NCI-H446 (cell line): ENCODE results near the gene SLC12A3.

ENCODE experiments used
- DNase-seq, 2 experiments: peaks; one replicate each; lab custom pipeline; 2025; lab: John Stamatoyannopoulos, UW

Gene SLC12A3

DNA sequence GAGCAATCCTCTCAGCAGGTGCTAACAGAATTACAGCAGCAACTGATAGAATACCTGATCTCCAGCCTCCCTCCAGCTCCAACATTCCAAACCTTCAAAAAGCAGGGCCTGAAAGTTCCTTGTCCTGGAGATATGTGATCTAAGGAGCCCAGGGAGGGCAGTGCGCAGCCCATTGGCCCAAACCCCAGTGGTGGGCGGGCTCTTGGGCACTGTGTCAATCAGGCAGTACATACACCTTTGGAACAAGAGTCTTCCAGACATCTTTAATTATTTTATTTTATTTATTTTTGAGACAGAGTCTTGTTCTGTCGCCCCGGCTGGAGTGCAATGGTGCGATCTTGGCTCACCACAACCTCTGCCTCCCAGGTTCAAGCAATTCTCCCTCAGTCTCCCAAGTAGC, 24.2 kb downstream of the SLC12A3 start:
- DNase-seq = no peak

DNA sequence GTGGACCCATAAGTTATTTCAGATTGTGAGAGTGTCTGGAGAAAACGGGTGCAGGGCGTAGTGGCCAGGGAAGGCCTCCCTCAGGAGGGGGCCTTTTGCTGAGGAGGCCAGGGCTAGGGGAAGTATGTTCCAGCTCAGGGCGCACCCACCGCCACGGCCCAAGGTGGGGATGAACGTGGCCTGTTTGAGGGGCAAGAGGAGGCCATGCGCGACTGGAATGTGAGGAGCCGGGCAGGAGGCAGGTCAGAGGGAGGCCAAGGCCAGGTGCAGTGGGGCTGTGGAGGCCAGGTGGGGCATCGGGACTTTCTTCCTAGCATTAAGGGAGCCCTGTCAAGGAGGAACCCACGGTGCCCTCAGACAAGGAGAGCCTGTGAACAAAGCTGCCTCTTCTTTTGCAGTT, 26.7 kb downstream of the SLC12A3 start:
- DNase-seq = no peak

DNA sequence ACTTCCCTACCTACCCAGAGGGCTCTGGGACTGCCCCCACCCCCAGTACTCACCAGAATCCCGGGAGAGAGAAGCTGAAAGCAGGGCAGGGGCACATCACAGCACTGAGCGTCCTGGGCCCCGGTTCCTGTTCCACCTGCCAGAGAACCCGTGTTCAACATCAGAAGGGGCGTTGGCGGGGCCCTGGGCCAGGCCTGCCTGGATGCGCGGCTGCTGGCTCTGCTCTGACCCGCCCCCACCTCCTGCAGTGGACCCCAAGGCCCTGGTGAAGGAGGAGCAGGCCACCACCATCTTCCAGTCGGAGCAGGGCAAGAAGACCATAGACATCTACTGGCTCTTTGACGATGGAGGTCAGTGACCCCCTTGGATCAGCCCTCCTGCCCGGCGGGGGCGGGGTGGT, 27.7 kb downstream of the SLC12A3 start:
- no peak for DNase-seq

DNA sequence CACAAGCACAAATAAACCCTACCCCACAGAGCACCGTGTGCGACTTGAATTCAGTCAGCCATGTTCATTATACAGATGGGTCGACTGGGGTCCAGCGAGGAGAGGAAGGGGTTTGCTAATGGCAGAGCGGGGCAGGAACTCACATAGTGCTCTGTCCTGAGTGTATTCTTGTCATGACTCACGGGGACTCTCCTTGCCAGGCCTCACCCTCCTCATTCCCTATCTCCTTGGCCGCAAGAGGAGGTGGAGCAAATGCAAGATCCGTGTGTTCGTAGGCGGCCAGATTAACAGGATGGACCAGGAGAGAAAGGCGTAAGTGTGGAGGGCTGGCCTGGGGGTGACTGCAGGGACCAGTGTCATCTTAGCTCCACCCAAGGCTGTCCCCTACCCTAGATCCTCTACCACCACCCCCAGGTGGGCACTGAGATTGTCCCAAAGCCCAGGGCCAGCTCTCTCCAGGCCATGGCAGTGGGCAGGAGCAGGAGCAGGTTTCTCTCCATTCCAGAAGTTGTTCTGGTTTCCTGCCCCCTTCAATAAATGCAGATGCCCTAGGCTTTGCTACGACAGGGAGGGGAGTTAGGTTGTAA, 29.4 kb downstream of the SLC12A3 start:
- DNase-seq = no peak

DNA sequence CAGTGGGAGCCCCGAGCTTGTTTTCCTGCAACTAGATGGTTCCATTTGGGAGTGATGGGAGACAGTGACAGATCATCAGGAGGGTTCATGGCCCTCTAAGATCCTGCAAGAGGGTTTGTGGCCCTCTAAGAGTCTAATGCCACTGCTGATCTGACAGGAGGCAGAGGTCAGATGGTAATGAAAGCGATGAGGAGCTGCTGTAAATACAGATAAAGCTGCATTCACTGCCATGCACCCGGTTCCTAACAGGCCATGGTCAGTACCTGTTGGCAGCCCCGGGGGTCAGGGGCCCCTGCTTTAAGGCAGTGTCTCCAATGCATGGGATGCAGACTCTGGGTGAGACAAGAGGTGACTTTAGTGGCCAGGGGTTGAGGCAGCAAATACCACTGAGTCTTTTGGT, 30.8 kb downstream of the SLC12A3 start:
- no peak for DNase-seq

DNA sequence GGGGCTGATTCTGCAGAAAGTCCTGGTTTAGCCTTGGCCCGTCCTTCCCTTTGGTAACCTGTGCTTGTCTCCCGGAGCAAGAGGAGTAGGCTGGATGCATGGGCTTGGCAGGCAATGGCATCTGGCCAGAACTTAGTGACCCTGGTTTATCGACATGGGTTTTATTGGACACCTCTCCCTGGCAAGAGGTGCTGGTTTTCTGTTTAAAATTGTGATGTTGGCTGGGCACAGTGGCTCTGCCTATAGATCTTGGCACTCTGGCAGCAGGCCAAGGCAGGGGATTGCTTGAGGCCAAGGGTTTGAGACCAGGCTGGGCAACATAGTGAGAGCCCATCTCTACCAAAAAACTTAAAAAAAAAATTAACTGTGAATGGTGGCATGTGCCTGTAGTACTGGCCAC, 31.2 kb downstream of the SLC12A3 start:
- no peak for DNase-seq

DNA sequence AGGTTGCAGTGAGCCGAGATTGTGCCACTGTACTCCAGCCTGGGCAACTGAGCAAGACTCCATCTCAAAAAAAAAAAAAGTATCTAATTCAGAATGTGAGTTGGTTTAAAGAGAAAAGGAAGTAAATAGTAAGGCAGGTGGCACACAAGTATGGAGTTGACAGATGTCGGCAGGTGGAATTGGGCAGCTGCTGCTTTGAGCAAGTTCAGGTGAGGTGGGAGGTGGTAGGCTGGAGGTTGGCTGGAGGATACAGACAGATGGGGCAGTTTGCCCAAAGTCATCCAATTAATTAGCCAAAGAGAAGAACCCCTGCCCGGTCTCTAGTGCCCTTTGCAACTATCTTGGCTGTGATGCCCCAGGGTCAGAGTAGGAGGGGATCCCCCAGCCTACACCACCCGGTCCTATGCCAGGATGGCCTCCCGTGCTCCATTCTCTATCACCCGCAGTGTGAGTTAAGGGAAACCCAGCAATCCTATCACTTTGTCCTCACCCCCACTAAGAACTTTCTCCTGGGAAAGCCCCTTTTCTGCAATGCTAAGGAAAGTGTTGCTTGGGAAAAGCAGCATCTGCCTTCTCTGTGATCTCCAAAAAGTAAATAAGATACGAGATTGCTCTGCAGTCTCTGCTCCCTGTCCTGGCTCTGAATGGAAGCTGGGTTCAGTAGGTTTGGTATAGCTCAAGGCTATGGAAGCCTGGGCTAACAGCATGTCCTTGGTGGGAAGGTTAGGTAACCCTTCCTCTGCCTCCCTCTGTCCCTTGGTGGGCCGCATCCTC, 32.2 kb downstream of the SLC12A3 start:
- DNase-seq = no peak

DNA sequence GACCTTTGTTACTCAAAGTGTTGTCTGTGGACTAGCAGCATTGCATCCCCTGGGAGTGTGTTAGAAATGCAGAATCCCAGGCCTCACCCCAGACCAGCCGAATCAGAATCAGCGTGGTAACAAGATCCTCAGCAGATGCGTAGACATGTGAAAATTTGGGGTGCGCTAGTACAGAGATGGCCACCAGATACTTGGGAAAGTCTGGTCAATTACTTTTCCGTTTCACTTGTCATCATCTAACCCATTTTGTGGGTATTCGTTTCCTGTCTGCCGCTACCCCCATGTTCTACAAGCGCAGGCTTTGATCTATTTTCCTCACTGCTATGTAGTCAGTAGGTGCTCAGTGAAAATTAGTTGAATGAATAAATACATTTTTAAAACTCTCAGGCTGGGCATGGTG, 33.8 kb downstream of the SLC12A3 start:
- DNase-seq = no peak

DNA sequence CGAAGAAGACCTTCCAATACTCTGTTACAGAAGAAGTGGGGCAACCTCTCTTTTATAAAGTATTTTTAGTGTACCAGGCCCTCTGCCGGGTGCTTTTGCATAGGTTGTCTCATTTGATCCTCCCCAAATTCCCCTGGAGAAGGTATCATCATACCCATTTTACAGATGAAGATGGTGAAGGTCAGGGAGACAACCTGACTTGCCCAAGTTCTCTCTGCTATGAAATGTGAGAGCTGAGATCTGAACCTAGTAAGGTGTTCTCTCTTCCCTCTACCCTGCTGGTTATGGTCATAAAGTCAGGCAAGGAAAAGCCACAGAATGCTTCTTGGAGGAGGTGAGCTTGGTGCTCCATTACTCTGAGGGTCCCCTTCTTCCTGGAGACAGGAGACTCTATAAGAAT, 38.9 kb downstream of the SLC12A3 start:
- DNase-seq = no peak

DNA sequence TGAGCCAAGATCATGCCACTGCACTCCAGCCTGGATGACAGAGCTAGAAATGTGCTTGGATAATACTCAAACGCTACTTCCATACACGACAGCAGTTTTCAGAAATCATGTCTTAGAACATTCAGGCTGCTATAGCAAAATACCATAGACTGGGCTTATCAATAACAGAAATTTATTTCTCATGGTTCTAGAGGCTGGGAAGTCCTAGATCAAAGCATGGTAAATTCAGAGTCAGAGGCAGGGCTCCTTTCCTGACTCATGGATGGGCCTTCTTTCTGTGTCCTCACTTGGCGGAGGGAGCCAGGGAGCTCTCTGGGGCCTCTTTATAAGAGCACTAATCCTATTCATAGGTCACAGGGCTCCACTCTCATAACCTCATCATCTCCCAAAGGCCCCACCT, 42.4 kb downstream of the SLC12A3 start:
- DNase-seq = no peak

DNA sequence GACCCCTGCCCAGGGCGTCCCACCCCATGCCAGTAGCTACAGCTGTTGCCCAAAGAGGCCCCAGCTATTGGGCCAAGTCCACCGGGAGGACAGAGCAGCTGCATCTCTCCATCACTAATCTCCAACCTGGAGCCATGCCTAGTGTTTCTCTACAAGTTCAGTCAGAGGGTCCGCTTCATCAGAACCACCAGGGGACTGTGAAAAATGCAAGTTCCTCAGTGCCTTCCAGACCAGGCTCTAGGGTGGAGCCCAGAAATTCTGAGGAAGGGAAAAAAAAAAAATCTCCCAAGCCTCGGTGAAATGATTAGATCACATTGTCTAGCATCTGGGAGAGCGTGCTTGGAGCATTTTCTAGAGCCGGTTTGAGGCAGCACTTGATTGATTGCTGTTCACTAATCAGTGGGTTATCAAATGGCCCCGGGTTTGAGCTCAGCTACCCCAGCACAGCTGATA, 44.5 kb downstream of the SLC12A3 start:
- DNase-seq = no peak

DNA sequence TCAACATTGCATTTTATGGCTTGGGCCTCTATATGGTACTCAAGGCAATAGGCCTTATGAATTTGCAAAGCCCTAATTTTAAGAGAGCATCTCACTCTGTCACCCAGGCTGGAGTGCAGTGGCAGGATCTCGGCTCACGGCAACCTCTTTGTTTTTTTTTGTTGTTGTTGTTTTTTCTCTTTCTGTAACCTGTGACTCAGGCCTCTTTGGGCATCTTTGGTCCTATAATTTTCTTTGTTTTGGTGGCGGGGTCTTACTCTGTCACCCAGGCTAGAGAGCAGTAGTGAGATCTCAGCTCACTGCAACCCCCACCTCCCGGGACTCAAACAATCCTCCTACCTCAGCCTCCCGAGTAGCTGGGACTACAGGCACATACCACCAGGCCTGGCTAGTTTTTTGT, 45.1 kb downstream of the SLC12A3 start:
- no peak for DNase-seq

DNA sequence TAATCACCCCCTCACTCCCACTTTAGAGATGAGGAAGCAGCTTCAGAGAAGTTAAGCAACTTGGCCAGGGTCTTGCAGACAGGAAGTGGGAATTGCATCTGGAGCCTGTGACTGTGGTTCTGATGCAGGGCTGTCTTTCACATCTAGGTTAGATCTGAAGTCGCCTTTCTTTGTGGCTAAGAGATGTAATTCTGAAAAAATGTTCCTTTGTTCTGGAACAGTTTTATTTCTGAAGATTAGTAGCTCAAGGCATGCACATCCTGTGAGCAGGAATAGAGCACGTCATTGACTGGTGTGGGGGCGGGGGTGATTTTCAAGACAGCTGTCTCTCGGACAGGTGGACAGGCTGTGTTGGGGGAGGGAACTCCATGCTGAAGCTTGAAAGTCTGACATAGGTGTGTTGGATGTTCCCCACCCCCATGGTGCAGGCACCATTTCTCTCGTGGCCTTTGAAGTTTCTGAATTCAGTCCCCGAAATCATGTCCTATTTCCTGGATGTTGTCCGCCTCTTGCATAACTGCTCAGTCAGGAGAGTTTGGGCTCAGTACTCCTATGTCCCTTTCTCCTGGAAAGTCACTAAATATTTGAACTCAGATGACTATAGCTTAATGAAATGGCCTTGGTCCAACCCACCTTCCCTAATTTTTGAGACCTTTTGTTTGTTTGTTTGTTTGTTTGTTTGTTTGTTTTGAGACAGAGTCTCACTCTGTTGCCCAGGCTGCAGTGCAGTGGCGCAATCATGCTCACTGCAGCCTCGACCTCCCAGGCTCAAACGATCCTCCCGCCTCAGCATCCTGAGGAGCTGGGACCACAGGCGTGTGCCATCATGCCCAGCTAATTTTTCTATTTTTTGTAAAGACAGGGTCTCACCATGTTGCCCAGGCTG, 45.9 kb downstream of the SLC12A3 start:
- no peak for DNase-seq

DNA sequence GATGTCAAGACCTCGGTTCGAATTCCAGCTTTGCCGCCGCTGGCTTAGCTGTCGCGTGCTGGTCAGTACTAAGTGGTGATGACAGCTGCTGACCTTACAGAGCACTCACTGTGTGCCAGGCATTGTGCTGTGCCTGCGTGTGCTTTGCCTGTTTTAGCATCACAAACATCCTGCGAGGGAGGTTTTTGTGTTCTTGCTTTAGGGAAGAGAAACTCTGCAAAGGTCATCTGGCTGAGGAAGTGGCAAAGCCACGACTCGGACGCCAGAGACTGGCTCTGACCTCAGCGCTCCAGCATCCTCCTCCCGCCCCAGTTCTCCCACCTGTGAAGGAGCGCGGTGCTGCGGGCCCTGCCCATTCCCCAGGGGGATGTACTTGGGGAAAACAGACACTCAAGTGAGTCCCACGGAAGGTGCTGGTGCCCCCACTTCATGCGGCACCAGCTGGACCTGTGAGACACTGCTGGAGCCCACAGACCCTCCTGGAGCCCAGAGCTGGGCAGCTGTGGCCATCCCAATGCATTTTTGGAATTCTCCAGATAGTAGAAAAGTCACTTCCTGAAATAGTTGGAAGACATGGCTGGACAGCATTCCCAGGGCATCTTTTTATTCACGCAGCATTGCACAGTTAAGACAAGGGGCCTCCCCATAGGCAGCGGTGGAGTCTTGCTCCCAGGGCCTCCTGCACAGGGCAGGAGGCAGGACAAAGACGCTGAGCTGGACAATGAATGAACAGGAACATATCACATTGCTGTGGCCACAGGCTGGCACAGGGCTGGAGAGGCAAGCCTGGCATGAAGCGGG, 47.0 kb downstream of the SLC12A3 start:
- DNase-seq = no peak

DNA sequence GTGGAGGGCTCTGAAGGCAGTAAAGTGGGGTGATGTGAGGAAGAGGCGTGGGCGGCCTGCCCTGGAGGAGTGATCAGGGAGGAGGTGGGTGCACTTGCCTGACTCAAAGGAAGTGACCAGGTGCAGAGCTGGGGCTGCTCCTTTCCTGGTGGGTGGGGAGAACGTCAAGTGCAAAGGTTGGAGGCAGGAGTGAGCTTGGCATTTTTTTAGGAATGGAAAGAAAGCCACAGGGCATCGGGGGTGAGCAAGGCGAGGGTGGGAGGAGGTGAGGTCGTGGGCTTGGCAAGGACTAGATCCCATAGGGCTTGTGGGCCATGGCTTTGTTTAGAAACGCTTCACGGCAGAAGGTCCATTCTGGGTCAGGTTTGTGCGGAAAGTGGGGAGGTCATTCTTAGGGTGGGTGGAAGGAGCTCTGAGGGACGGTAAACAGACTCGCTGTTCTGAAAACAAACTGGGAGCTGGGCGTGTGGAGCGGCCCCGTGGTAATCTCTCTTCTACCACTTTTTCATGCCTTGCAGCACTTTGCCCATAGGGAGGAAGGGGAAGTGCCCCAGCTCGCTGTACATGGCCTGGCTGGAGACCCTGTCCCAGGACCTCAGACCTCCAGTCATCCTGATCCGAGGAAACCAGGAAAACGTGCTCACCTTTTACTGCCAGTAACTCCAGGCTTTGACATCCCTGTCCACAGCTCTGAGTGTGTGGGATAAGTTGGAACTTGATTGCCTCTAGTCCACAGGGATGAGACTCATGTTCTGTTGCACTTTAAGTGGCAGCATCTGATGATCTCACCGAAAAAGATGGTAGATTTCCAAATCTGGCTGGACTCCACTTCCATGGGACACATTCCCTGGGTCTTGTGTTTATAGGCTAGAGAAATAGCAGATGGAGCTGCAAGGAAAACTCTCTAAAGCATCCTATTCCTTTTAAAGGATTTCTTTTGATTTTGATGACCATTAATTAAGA, 48.0 kb downstream of the SLC12A3 start:
- no peak for DNase-seq

DNA sequence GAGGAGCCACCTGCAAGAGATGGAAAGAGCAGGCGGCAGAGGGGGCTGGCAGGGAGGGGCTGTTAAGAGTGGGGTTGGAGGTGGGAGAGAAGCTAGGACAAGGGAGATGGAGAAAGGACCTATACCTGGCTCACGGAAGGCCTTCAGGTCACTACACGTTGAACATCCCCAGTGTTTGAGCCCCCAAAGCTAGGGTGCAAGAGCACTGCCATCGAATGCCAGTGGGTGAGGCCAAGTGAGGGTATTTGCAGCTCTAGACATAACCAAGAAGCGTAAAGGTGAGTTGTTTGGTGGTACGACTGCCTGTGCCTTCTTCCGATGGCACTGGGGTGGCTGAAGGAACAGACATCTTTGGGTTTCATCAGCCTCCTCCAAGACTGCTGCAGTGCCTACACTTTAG, 49.9 kb downstream of the SLC12A3 start:
- DNase-seq = no peak

DNA sequence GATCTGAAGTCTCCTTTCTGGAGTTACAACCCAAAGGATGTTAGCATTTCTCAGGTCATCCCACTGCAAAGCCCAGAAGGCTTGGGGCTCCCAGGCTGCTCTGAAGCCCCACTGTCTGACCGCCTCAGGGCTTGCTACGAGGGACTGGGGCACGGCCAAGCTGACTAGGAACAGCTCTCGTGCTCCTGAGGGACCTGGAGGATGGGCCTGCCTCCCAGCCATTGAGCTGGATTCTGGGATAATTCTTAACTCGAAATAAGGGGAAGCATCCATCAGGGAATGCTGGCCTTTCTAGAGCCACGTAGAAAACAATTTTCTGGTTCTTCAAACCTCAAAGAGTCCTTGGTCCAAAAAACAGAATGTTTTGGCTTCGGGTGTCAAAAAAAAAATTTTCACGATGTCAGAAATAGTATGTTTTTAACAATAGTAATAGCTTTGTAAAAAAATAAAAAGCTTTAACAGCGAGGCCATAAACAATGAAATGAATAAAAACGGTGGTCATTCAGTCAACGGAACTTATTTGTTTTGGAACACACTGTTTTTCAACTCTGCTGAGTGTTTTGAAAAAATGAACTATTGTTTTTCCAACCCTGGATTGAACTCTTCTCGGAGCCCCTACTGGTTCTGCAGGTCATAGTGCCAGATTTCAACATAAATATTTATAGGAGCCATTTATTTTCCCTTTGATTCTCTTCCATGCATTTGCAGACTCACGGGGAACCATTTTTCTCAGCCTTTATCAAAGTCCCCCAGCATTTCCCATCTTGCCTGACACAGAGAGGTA, 50.5 kb downstream of the SLC12A3 start:
- no peak for DNase-seq

DNA sequence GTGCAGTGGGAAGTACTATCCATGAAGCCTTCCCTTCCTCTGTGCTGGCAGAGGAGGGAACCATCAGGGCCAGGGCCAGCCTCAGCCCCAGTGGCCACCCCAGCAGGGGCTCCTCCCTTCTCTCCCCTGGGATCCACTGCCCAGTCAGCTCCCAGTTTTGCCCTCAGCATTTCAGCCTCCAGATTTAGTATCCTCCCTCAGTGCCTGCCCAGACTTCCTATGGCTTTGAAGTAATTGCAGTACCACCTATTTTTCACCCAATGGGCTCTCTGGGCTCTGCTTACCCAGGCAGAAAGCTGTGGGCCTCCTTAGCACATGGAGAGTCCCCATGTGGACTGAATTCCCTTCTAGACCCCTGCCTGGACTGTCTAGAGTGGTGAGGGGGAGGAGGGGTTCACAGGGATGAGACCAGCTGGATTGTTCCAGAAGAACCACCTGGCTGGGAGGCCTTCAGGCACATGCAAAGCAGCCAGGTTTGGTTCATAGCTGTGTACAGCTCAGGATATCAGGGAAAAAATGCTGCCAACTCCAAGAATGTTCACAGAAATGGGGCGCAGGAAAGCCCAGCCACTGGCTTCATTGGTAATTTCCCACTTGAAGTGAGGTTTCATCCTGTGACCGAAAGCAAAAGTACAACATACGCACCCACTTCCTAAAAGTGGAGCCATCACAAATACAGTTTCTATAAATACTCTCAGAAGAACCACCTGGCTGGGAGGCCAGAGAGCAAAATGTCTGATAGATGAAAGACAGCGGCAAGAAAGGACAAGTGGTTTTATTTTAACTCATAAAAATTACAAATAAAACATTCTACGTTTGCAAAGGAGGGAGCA, 51.8 kb downstream of the SLC12A3 start:
- no peak for DNase-seq

DNA sequence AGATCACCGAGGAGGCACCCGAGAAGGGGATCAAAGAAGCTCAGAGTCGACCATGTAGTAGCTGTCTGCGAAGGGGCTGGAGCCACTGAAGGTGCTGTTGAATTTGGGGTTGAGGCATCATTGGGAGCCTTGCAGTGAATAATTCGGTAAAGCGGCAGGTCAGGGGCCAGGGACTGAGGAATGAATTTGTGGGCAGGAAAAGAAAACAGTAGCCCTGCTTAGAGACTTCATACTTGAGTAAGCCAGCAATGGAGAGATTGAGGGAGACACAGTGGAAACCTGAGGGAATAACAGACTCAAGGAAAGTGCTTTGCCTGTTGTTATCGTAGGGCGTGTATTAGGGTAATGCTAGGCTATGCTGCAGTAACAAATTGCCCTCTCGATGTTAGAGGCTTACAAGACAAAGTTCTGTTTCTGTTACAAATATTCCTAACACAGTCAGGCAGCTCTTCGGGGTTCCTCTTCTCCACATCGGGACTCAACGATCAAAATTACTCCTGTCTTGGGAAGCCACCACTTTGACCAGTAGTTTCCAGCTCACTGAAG, 53.5 kb downstream of the SLC12A3 start:
- DNase-seq = no peak
